HG02763 (cell line): ENCODE measurements around the gene THOC2.
"Not testable (repeated sequence)": the region's sequence is repeated elsewhere in the genome, so short reads cannot be mapped to it uniquely, and the experiment has no call there.

Experiments
- ATAC-seq: cut with Tn5 transposase; IDR thresholded peaks from one replicate; pipeline ENCODE4 v1.9.1; 2021; ENCODE audit warnings: mild to moderate bottlenecking, moderate library complexity; ENCODE audit not compliant: unreplicated experiment

Gene THOC2, protein sequence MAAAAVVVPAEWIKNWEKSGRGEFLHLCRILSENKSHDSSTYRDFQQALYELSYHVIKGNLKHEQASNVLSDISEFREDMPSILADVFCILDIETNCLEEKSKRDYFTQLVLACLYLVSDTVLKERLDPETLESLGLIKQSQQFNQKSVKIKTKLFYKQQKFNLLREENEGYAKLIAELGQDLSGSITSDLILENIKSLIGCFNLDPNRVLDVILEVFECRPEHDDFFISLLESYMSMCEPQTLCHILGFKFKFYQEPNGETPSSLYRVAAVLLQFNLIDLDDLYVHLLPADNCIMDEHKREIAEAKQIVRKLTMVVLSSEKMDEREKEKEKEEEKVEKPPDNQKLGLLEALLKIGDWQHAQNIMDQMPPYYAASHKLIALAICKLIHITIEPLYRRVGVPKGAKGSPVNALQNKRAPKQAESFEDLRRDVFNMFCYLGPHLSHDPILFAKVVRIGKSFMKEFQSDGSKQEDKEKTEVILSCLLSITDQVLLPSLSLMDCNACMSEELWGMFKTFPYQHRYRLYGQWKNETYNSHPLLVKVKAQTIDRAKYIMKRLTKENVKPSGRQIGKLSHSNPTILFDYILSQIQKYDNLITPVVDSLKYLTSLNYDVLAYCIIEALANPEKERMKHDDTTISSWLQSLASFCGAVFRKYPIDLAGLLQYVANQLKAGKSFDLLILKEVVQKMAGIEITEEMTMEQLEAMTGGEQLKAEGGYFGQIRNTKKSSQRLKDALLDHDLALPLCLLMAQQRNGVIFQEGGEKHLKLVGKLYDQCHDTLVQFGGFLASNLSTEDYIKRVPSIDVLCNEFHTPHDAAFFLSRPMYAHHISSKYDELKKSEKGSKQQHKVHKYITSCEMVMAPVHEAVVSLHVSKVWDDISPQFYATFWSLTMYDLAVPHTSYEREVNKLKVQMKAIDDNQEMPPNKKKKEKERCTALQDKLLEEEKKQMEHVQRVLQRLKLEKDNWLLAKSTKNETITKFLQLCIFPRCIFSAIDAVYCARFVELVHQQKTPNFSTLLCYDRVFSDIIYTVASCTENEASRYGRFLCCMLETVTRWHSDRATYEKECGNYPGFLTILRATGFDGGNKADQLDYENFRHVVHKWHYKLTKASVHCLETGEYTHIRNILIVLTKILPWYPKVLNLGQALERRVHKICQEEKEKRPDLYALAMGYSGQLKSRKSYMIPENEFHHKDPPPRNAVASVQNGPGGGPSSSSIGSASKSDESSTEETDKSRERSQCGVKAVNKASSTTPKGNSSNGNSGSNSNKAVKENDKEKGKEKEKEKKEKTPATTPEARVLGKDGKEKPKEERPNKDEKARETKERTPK (N-terminal part only)

DNA sequence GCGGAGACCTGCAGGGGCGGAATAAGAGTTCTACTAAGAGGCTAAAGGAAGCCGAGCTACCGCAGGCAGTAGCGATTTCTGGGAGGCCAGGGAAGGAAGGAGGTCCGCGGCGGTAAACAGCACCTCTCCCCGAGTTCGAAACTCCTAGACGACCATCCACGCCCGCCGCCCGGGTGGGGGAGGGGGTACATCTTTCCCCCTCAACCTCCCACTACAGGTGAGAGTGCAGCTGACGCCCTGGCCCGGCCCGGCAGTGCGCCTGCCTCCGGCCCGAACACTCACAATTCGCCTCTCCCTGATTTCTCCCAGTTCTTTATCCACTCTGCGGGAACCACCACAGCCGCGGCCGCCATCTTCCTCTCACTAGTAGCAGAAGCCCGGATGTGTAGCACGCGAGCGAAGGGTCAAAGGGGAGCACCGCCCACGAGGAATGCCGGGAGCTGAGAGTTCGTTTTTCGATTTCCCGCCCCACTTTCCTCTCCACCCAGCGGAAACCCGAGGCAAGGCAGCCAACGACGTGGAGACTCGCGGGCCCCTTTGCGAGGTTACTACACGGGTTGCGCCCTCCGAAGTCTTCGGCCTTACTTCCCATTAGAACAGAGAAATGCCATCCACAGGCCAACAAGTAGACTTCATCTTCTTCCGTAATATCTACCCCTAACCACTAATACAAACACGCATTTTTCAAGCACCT is at the start of gene THOC2:
Gene THOC2, minus strand, starts transcription at position 383 of the 694 bp plus-strand sequence. Its CDS starts 30 bp downstream, at position 353.
- ATAC-seq, result peak; percentile 71

DNA sequence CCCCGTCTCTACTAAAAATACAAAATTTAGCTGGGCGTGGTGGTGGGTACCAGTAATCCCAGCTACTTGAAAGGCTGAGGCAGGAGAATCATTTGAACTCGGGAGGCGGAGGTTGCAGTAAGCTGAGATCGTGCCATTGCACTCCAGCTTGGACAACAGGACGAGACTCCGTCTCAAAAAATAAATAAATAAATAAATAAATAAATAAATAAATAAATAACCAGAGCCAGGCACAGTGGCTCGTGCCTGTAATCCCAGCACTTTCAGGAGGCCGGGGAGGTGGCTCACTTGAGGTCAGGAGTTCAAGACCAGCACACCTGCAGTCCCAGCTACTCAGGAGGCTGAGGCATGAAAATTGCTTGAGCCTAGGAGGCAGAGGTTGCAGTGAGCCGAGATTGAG is 48.9 kb upstream of the THOC2 start:
- not testable (repeated sequence) for ATAC-seq

DNA sequence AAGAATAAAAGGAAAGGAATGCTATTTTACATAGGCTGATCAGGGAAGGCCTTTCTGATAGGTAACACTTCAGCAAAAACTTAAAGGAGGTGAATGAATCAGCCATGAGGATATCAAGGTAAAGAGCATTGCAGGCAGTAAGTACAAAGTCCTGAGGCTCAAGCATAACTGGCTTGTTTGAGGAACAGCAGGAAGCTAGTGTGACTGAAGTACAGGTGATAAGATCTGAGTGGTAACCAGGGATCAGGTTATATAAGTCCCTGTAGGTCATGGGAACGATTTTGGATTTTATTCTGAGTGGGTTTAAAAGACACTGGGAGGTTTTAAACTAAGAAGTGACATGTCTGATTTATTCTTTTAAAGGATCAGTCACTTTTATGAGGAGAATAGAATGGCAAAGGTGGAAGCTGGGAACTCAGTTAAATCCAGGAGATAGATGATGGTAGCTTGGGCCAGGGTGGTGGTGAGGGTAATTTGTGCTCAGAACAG is 47.1 kb upstream of the THOC2 start:
- ATAC-seq, result no peak

DNA sequence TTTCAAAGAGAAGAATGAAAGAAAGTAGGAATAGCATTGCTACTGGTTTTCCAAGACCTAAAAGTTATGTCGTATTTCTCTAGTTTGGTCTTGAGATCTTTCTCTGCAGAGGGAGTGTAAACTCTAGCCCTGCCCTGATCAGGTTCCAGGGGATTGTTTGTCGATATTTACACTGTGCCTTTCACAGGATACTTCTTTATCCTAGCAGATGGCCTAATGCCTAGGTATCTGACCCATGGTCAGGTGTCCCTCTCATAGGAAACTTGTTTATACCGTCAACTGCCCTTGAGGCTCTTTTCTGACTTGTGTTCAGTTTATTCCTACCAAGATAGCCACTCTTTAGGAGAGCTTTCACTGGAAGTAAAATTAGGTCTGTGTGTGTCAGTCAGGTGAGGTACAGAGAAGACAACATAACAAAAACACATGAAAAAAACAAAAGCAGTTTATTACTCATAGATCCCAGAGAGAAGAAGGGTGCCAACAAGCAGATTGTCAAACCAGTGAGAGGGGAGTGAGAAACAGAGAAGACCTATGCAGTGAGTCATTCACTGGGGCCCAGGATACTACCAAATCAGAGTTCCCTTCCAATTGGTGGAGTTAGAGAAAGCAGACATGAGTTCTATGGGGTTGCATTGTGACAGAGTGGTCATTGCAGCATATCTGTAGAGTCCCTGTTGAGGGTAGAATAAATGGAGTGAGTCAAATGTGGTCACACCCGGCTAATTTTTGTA is 40.6 kb upstream of the THOC2 start:
- no peak for ATAC-seq

DNA sequence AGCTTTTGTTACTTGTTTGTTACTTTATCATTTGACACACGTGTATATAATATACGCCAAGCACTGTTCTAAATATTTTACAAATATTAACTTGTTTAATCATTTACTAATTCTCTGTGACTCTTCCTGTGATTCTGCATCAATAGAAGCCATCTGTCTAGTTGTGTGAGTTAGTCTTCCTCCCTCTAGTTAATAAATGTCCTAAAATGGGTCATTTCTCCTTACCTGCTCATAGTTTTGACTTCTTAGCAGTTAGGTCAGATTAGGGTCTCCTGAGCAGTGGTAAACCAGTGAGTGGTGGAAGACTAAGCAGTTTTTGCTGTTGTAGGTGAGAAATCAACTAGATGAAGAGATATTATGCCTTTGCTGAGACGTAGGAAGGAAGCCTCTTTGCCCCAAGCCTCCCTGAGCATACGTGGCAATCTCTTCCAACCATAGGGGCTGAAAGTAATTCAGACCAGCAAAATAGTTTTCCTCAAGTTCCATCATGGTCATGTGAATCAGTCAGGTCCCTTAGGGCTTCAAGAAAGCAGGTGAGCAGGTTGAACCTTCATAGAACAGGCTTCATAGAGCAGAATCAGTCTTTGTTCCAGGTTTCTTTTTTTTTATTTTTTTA is 38.7 kb upstream of the THOC2 start:
- peak; percentile 80 for ATAC-seq

DNA sequence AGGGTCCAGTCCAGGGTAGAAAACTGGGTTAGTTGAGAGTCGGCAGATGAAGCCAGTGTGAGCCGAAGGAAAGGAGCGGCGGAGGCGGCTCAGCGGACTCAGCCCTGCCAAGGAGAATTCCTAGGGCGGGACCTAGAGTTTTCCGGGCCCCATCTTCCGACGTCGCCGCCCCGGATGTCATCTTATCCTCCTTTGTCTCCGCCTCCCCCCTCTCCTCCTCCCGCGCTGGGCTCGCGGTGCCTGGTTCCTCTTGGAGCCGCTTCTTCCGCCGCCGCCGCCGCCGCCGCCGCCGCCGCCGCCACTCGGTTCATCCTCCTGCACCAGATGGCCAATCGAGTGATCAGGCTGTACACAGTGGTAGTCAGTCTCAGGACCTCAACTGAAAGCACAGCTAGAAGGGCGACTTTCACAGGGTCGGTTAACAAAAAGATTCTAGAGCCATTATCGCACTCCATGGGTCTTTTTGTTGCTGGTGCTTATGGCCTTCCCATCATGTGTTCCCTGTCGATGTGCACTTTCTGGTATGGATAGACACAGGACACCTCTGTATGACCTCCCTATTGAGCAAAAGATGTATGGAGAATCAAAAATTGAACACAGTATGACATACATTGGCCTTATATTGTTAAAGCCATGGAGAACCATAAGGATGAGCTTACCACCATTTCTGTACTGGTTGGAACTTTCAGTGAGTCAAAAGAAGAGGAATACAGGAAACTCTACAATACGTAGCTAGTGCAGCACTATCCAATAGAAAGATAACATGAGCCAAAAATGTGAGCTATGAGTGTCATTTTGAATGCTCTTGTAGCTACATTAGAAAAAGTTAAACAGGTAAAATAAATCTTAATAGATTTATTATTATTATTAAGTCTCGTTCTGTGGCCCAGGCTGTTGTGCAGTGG is 32.4 kb upstream of the THOC2 start:
- ATAC-seq, result peak; percentile 82

DNA sequence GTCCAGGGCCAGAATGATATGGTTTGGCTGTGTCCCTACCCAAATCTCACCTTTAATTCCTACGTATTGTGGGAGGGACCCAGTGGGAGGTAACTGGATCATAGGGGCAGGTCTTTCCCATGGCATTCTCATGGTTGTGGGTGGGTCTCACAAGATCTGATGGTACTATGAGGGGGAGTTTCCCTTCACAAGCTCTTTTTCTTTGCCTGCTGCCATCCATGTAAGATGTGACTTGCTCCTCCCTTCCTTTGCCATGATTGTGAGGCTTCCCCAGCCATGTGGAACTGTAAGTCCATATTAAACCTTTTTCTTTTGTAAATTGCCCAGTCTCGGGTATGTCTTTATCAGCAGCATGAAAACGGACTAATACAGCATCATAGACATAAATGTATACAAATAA is 27.0 kb upstream of the THOC2 start:
- ATAC-seq, result not testable (repeated sequence)

DNA sequence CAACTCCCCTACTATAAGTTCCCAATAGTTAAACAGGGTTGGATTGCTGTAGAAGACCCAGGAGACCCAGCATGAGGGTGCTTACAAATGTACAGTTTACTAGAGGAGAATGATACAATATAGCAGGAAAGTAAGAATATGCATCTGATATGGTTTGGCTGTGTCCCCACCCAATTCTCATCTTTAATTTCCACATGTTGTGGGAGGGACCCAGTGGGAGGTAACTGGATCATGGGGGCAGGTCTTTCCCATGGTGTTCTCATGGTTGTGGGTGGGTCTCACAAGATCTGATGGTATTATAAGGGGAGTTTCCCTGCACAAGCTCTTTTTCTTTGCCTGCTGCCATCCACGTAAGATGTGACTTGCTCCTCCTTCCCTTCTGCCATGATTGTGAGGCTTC is 24.9 kb upstream of the THOC2 start:
- ATAC-seq, result not testable (repeated sequence)

DNA sequence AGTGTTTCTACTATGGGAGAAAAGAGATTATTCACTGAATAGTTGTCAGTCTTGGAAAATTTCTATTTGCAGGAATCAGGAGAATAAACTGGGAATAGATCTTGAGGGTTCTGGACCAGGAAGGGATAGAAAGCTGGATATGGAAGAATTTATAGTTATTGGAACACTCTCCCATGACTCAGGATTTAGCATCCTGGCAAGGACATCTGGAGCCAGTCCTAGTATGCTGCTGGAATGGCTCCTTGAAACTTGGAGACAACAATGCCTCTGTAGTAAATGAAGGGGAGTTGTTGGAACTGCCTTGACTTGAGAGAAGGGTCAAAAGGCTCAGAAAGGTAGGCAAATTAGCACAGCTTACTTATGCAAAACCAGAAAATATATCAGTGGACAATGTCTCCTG is 23.5 kb upstream of the THOC2 start:
- ATAC-seq, result no peak

DNA sequence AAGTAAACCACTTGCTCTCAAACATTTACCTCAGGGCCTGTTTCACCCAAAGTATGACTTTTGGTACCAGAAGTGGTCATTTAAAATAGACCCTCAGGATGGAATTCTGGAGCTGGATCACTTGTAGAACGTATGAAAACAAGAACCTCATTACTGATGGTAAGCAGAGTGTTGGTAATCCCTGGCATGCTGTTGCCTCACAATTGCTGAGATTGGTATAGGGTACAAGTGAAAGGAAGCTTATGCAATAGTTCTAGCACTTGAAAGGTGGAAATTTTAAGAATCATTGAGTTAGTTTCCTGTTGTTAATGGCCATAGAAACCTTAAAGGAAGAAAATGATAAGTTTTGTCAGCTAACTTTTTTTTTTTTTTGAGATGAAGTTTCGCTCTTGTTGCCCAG is 22.3 kb upstream of the THOC2 start:
- ATAC-seq, result no peak

DNA sequence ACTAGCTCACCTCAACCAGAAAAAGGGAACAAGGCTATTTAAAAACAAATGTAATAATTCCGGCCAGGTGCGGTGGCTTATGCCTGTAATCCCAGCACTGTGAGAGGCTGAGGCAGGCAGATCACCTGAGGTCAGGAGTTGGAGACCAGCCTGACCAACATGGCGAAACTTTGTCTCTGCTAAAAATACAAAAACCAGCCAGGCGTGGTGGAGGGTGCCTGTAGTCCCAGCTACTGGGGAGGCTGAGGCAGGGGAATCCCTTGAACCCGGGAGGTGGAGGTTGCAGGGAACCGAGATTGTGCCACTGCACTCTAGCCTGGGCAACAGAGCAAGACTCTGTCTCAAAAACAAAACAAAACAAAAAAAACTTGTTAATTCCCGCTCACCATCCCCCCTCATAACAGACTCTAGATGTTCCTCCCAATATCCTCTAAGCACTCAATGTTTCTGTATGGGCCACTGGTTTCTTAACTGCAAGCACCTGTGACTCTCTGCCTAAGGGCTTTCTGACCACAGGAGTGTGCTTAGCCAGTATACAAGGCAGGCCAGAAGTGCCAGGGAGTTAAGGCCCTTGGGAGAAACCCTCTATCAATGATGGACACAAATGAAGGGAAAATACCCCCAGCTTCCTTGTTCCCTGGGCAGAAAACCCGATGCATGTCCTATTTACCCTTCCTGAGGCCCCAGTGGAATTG is 21.0 kb upstream of the THOC2 start:
- no peak for ATAC-seq

DNA sequence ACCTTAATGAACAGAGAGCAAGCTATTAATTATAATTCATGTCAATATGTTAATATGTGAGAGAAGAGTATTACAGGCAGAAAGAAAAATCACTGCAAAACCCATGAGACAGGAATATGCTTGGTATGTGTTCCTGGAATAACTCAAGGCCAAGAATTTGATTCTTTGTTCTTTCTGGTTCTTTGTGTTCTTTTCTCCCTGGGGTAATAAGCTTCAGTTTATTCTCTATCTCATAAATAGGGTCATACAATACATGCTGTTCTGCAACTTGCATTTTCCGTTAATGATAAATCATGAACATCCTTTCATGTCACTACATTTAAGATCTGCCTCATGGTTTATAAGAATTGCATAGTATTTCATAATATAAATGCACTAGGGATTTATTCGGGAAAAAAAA is 16.8 kb upstream of the THOC2 start:
- no peak for ATAC-seq

DNA sequence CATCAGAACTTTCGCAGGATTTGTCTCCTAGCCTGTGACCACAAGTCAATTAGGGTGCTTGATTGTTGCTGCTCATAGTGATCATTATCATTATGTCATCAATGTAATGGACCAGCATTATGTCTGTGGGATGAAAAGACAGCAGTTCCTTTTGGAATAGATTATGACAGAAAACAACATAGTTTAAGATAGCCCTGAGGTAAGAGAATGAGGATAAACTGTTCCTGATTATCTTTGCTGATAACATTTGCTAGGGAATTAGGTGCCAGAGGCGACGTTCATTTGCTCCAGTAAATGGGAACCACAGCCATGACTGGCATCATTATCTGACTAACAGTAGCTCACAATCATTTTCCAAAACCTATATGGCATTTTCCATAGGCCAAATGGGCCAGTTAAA is 12.7 kb upstream of the THOC2 start:
- ATAC-seq, result no peak

DNA sequence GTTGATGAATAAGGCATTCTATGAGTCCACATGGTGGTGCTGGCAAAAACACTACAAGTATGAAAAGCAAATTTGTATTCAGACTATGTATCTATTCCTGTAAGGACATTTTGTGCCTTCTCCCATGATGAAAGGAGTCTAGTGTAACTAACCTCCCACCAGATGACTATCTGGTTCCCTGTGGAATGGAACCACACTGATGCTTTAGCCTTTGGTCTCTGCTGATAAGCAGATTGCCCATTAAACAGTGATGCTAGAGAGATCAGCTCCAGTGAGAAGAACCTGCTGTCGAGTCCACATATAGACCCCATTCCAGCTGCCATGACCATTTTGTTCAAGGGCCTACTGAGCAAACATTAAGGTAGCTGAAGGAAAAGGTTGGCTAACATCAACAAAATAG is 10.5 kb upstream of the THOC2 start:
- no peak for ATAC-seq

DNA sequence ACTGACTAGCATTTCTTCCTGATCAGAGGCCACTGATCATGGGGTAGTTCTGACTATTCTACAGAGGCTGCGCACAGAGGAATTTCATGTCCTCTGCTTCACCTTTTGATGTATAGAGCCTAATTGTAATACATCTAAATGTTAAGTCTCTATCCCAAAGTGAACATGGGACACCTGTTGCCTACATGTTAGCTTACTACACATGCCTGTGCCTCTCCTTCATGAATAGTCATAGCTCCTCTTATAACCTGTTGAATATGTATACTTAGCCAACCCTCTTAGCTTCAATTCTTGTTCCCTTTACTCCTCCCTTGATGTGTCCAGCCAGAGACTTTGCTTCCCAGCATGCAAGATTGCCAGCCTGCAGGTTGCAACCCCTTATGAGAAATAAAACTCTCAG is 9.6 kb upstream of the THOC2 start:
- no peak for ATAC-seq

DNA sequence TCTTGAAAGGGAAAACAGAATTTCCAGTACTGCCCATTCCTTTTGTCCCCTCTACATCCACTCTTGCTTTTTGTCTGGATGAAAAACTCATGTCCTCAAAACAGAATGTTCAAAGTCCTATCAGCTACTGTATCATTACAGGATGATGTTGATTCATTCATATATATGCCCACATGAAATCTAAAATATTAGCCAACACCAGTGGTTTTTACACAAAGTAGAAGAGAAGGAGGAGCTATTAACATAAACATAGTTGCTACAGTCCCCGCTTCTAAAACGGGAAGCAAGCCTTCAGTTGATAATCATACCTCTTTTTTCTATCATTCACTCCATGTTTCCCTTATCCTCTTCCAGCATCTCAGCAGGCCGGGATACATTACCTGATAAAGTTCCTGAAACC is 7.7 kb upstream of the THOC2 start:
- ATAC-seq, result no peak

DNA sequence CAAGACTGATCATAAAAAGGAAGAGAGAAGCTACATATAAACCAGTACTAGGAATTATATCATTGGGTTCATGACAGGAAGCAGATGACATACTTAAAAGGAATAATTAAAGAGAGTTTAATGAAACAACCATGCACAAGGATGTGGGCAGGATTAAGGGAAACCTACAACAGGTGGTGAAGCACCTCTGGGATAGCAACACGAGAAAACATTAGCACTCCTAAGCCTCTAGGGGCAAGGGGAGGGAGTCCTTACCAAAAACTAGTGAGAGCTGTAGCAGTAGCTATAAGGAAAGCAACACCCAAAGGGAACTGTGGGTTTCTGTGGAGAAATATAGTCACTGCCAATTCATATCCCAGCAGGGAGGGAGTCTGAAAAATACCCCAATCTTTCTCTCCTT is 7.2 kb upstream of the THOC2 start:
- no peak for ATAC-seq

DNA sequence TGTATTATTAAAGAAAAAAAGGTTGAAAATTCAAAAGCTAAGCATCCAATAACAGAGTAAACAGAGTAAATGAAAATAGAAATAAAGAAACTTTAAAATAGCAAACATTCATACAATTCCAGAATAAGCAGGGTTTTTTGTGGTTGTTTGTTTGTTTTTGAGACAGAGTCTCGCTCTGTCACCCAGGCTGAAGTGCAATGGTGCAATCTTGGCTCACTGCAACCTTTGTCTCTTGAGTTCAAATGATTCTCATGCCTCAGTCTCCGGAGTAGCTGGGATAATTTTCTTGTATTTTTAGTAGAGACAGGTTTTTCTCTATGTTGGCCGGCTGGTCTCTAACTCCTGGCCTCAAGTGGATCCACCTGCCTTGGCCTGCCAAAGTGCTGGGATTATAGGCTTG is 6.6 kb upstream of the THOC2 start:
- ATAC-seq, result no peak
